ENCODE results near the gene COG5. TPM values are rescaled to one million over a fixed set of nuclear protein-coding genes. Genes with fewer than 3 reads are reported as not detected.

The COG5 gene
- total and polyA plus RNA-seq, 2 of the 8 experiments (the other 6 are each of a cell fraction or from before 2014, with no cell fraction given): 10.5 to 28.1 TPM

GRCh38 chr7:107506674-107507339 lies 56.9 kb downstream of the COG5 start:
- no peaks in the 10 kb centered on the region for H3K27me3 ChIP-seq (replicated peaks in 1 of 4; ENCODE audit: control insufficient read depth in 3 of 4, extremely low read depth in 1 of 4, insufficient read depth in 3 of 4, low read length in 3 of 4)
- no peak overlapping the region for H2BK12ac ChIP-seq (ENCODE audit: low read depth, low read length)
- no peak overlapping the region for H2AK5ac ChIP-seq (ENCODE audit: low read depth, low read length)
- no peak overlapping the region for H2AFZ ChIP-seq (ENCODE audit: low read length)
- H3K27ac ChIP-seq (ENCODE audit: low read depth, low read length): no peak overlapping the region
- no peak overlapping the region for H3K9ac ChIP-seq (replicated peaks in 1 of 4; ENCODE audit: extremely low read depth in 1 of 4, low read depth in 3 of 4, low read length in 3 of 4)
- no peaks in the 10 kb centered on the region; the same call in 1 of the 2 replicates for H3K79me1 ChIP-seq (ENCODE audit: low read depth, low read length)
- H2BK15ac ChIP-seq (ENCODE audit: low read length): no peak overlapping the region
- peaks cover 0 to 4% (median 0%) of the 10 kb centered on the region in 4 experiments; a peak in 2 of 8 replicates for H3K36me3 ChIP-seq (ENCODE audit: control insufficient read depth in 2 of 4, insufficient read depth in 4 of 4, low read length in 3 of 4)
- H3K56ac ChIP-seq (replicated peaks; ENCODE audit: insufficient read length, low read depth, low read length): no peak overlapping the region
- peaks cover 10 to 14% of the 10 kb centered on the region in 2 experiments; a peak in 3 of 4 replicates for H3K9me3 ChIP-seq (ENCODE audit: insufficient read depth in 2 of 2, low read depth in 1 of 2, low read length in 1 of 2)
- H3K23ac ChIP-seq (ENCODE audit: insufficient read length): no peak overlapping the region
- peaks cover 0 to 3% (median 0%) of the 10 kb centered on the region in 4 experiments; a peak in 1 of 7 replicates for H3K4me1 ChIP-seq (replicated peaks in 1 of 4; ENCODE audit: control insufficient read depth in 3 of 4, insufficient read depth in 4 of 4, low read length in 3 of 4)
- no peak overlapping the region for H4K91ac ChIP-seq (replicated peaks; ENCODE audit: insufficient read length, low read length)
- POLR2A ChIA-PET (ENCODE audit: partially characterized antibody): no interaction called here
- no peak overlapping the region; the same call in 1 of the 2 replicates for H3K18ac ChIP-seq (ENCODE audit: extremely low read depth, low read length)
- CTCF ChIA-PET (ENCODE audit: partially characterized antibody): no interaction called here
- no peak overlapping the region for H4K5ac ChIP-seq (ENCODE audit: insufficient read length, low read depth, low read length)
- FAIRE-seq (no peak), DNase-seq (ENCODE audit: low read depth in 1 of 2, low spot score in 2 of 2) (no peak)
- no peak overlapping the region for H3K4me3 ChIP-seq (ENCODE audit: extremely low read depth in 1 of 4, insufficient read depth in 2 of 4, low read depth in 3 of 4, low read length in 4 of 4)
- no peak overlapping the region for H3K14ac ChIP-seq (ENCODE audit: insufficient read length)
- no peak overlapping the region for H2BK120ac ChIP-seq (replicated peaks; ENCODE audit: low read depth, low read length)
- no peaks in the 10 kb centered on the region for H3K23me2 ChIP-seq (ENCODE audit: low read depth, low read length)
- WGBS, 2 experiments (ENCODE audit: extremely low coverage in 1 of 2, insufficient coverage in 1 of 2, insufficient read length in 1 of 2, insufficient replicate concordance in 2 of 2, low coverage in 1 of 2, low lambda C conversion rate in 2 of 2, missing lambda C conversion rate in 1 of 2): 91% methylated on average over 6 of the region's 7 CpGs; no CpG with 5 or more reads in 1 of the 2 experiments
- no peak overlapping the region for H3K4ac ChIP-seq (replicated peaks; ENCODE audit: insufficient read length, low read depth, low read length)
- no peak overlapping the region for H3K4me2 ChIP-seq (ENCODE audit: insufficient read depth in 1 of 2, low read depth in 2 of 2, low read length in 2 of 2)
- H3K79me2 ChIP-seq (ENCODE audit: control insufficient read depth in 1 of 2, insufficient read depth in 2 of 2, low read length in 2 of 2): no peaks in the 10 kb centered on the region
- H4K20me1 ChIP-seq (replicated peaks in 1 of 2; ENCODE audit: control insufficient read depth in 1 of 2, insufficient read depth in 2 of 2, low read length in 2 of 2): no peaks in the 10 kb centered on the region
- no peak overlapping the region for H4K8ac ChIP-seq (ENCODE audit: extremely low read depth, insufficient read depth, low read length)
- no peak overlapping the region for H2BK5ac ChIP-seq (ENCODE audit: low read depth, low read length)
- no peak overlapping the region for H2BK20ac ChIP-seq (ENCODE audit: low read length)
- TF ChIP-seq HDAC6 (IDR thresholded peaks at IDR 0.05; ENCODE audit: low read depth, low read length): no peak
- TF ChIP-seq SP2 (IDR thresholded peaks at IDR 0.05; ENCODE audit: low read length): no peak
- TF ChIP-seq CEBPB (IDR thresholded peaks at IDR 0.05; ENCODE audit: low read depth, low read length): no peak
- no peak for TF ChIP-seq SP1 (IDR thresholded peaks at IDR 0.05; ENCODE audit: low read depth, low read length)
- TF ChIP-seq TAF7 (optimal IDR thresholded peaks at IDR 0.05; ENCODE audit: borderline replicate concordance, low read depth, low read length): no peak
- TF ChIP-seq SAP30 (IDR thresholded peaks at IDR 0.05; ENCODE audit: insufficient read depth, insufficient replicate concordance, low read length): no peak
- TF ChIP-seq KDM4A (IDR thresholded peaks at IDR 0.05; ENCODE audit: low read depth, low read length, severe bottlenecking): no peak
- no peak for TF ChIP-seq JUND (IDR thresholded peaks at IDR 0.05; ENCODE audit: low read length)
- TF ChIP-seq TCF12 (IDR thresholded peaks at IDR 0.05; ENCODE audit: low read depth, low read length): no peak
- no peak for TF ChIP-seq EGR1 (IDR thresholded peaks at IDR 0.05; ENCODE audit: borderline replicate concordance, low read depth, low read length)
- TF ChIP-seq POLR2AphosphoS5 (IDR thresholded peaks at IDR 0.05; ENCODE audit: low read depth, low read length): no peak
- TF ChIP-seq CHD1 (IDR thresholded peaks at IDR 0.05; ENCODE audit: low read depth, low read length): no peak
